HCT116 (cell line): ENCODE measurements around the gene AFDN. TPM values are rescaled to one million over a fixed set of nuclear protein-coding genes. Genes with fewer than 3 reads are reported as not detected.

ENCODE experiments used
- ATAC-seq: fragments of 200-7000 bp; cut with Tn5 transposase; 2 replicates; pipeline ENCODE4 v1.9.1; 2020; ENCODE audit warnings: mild to moderate bottlenecking, moderate library complexity
- Bru-seq: library from RNA; stranded (reverse); fragments of 400-500 nt; gene quantifications from one replicate; lab custom pipeline; 2021; lab: Mats Ljungman, UMichigan
- BruChase-seq, 2 experiments: library from RNA; stranded (reverse); fragments of 400-500 nt; gene quantifications; one replicate each; lab custom pipeline; 2021; lab: Mats Ljungman, UMichigan
- BruUV-seq: library from RNA; stranded (reverse); fragments of 400-500 nt; replicated peaks from 2 replicates; lab custom pipeline; 2021; lab: Mats Ljungman, UMichigan
- CTCF ChIA-PET: fragments of 300-600 bp; sonication (Branson Sonifier 250); formaldehyde crosslinking; loops from one replicate; lab custom pipeline; 2021; ENCODE audit warnings: antibody characterized with exemption; lab: Charles Lee
- POLR2A ChIA-PET: fragments of 300-600, 350-600 bp; sonication (Branson Sonifier 250); formaldehyde crosslinking; loops from one replicate; lab custom pipeline; 2021; ENCODE audit warnings: antibody characterized with exemption; lab: Charles Lee
- RAD21 ChIA-PET, 2 experiments: fragments of 300-600 bp; sonication (Branson Sonifier 250); formaldehyde crosslinking; loops; one replicate each; lab custom pipeline; 2023; ENCODE audit warnings: low total read pairs in 2 of 2; ENCODE audit not compliant: uncharacterized antibody in 2 of 2, unreplicated experiment in 2 of 2, low non-redundant PET in 1 of 2; lab: Charles Lee
- DNase-seq: peaks from one replicate; pipeline ENCODE4 v3.0.0-alpha.2; 2010; ENCODE audit warnings: low read depth, low spot score
- H2AFZ ChIP-seq: fragments of 200-600 bp; shearing (Covaris generic), sonication (generic); 2 replicates; pipeline ENCODE4 v1.6.1; 2017; ENCODE audit warnings: low read depth, mixed run types, mixed read lengths, antibody characterized with exemption, low read length; ENCODE audit not compliant: poor library complexity, severe bottlenecking
- H3K27ac ChIP-seq: 2 replicates; pipeline ENCODE4 v1.5.1; 2012; ENCODE audit warnings: low read depth, low read length
- H3K27me3 ChIP-seq: fragments of 200-600 bp; sonication (generic); 2 replicates; pipeline ENCODE4 v1.6.1; 2016; ENCODE audit warnings: mixed run types, low read length, mixed read lengths; ENCODE audit not compliant: insufficient read depth
- H3K36me3 ChIP-seq, 2 experiments: fragments of 200-500 bp in 1 of 2; fragments of 200-600 bp in 1 of 2; sonication (Bioruptor generic) in 1 of 2; sonication (generic) in 1 of 2; 2 replicates each; pipeline versions ENCODE4 v1.5.1 to v1.6.1; 2014 to 2016; ENCODE audit warnings: low read length in 2 of 2, inconsistent platforms in 1 of 2, mixed read lengths in 1 of 2, mixed run types in 1 of 2; ENCODE audit not compliant: insufficient read depth in 2 of 2, control insufficient read depth in 1 of 2
- H3K4me1 ChIP-seq, 2 experiments: fragments of 200-600 bp in 1 of 2; sonication (generic) in 1 of 2; 2 replicates each; pipeline versions ENCODE4 v1.5.1 to v1.6.1; 2012 to 2017; ENCODE audit warnings: low read length in 2 of 2, inconsistent platforms in 1 of 2, mild to moderate bottlenecking in 1 of 2, mixed read lengths in 1 of 2, mixed run types in 1 of 2, moderate library complexity in 1 of 2; ENCODE audit not compliant: insufficient read depth in 2 of 2, control insufficient read depth in 1 of 2
- H3K4me2 ChIP-seq: fragments of 200-600 bp; sonication (generic); 2 replicates; pipeline ENCODE4 v1.6.1; 2017; ENCODE audit warnings: mixed run types, low read length, mixed read lengths
- H3K4me3 ChIP-seq, 2 experiments: fragments of 200-600 bp in 1 of 2; sonication (generic) in 1 of 2; replicated peaks in 1 of 2; 2 replicates each; pipeline ENCODE4 v1.5.1; 2011 to 2016; ENCODE audit warnings: low read length in 2 of 2, control low read depth in 1 of 2, low read depth in 1 of 2, mild to moderate bottlenecking in 1 of 2, mixed read lengths in 1 of 2, mixed run types in 1 of 2
- H3K79me2 ChIP-seq: fragments of 200-600 bp; sonication (generic); 2 replicates; pipeline ENCODE4 v1.6.1; 2017; ENCODE audit warnings: mild to moderate bottlenecking, mixed run types, low read length, moderate library complexity, mixed read lengths; ENCODE audit not compliant: insufficient read depth
- H3K9ac ChIP-seq: fragments of 200-600 bp; sonication (generic); 2 replicates; pipeline ENCODE4 v1.6.1; 2016; ENCODE audit warnings: low read length, mixed read lengths
- H3K9me2 ChIP-seq: fragments of 200-600 bp; sonication (generic), shearing (Covaris generic); 2 replicates; pipeline ENCODE4 v1.6.1; 2017; ENCODE audit warnings: mixed run types, mild to moderate bottlenecking, moderate library complexity; ENCODE audit not compliant: insufficient read depth
- H3K9me3 ChIP-seq, 2 experiments: fragments of 200-500 bp in 1 of 2; fragments of 200-600 bp in 1 of 2; sonication (Bioruptor generic) in 1 of 2; sonication (generic) in 1 of 2; 2 replicates each; pipeline ENCODE4 v1.6.1; 2014 to 2017; ENCODE audit warnings: low read length in 2 of 2, mixed read lengths in 2 of 2, inconsistent platforms in 1 of 2, low read depth in 1 of 2, mild to moderate bottlenecking in 1 of 2, mixed run types in 1 of 2, moderate library complexity in 1 of 2; ENCODE audit not compliant: control insufficient read depth in 1 of 2, insufficient read depth in 1 of 2
- H4K20me1 ChIP-seq: fragments of 200-600 bp; sonication (generic), shearing (Covaris generic); 2 replicates; pipeline ENCODE4 v1.6.1; 2017; ENCODE audit warnings: mixed run types, mild to moderate bottlenecking, moderate library complexity; ENCODE audit not compliant: insufficient read depth
- POLR2A ChIP-seq: IDR thresholded peaks from 2 replicates; pipeline ENCODE4 v1.7.0; 2011; ENCODE audit warnings: borderline replicate concordance; ENCODE audit not compliant: insufficient read depth, insufficient read length; ENCODE audit errors: extremely low read depth
- POLR2AphosphoS5 ChIP-seq: IDR thresholded peaks from 2 replicates; pipeline ENCODE4 v1.6.1; 2011; ENCODE audit warnings: mild to moderate bottlenecking, low read depth, low read length, moderate library complexity
- ZFX ChIP-seq: fragments of 450-650 bp; IDR thresholded peaks from 2 replicates; pipeline ENCODE4 v1.6.1; 2017
- ZNF274 ChIP-seq: fragments of 200-500 bp; sonication (Bioruptor generic); IDR thresholded peaks from 2 replicates; pipeline ENCODE4 v1.6.1; 2014; ENCODE audit warnings: mild to moderate bottlenecking, low read depth, low read length, inconsistent platforms
- intact Hi-C: fragments of 100-400 bp; cut with micrococcal nuclease; formaldehyde crosslinking; loops from 2 replicates; pipeline ENCODE4 v1.10.0; 2022
- long read RNA-seq: library from polyadenylated mRNA; unstranded; transcript quantifications from one replicate; pipeline ENCODE4 v2.0.0, GENCODE V29; 2021; ENCODE audit not compliant: unreplicated experiment
- polyA plus RNA-seq: library from polyadenylated mRNA; unstranded; fragments of >200 nt; gene quantifications from 2 replicates; pipeline ENCODE4 v1.2.1, GENCODE V29; 2012; ENCODE audit warnings: missing spikeins
- total RNA-seq: library from RNA; stranded (reverse); gene quantifications from one replicate; pipeline ENCODE4 v1.2.1, GENCODE V29; 2021; ENCODE audit not compliant: unreplicated experiment
- TF ChIP-seq, protein P1 (sequence below): IDR thresholded peaks from 2 replicates; pipeline ENCODE4 v1.6.1; 2012; ENCODE audit warnings: low read depth

Gene AFDN, protein sequence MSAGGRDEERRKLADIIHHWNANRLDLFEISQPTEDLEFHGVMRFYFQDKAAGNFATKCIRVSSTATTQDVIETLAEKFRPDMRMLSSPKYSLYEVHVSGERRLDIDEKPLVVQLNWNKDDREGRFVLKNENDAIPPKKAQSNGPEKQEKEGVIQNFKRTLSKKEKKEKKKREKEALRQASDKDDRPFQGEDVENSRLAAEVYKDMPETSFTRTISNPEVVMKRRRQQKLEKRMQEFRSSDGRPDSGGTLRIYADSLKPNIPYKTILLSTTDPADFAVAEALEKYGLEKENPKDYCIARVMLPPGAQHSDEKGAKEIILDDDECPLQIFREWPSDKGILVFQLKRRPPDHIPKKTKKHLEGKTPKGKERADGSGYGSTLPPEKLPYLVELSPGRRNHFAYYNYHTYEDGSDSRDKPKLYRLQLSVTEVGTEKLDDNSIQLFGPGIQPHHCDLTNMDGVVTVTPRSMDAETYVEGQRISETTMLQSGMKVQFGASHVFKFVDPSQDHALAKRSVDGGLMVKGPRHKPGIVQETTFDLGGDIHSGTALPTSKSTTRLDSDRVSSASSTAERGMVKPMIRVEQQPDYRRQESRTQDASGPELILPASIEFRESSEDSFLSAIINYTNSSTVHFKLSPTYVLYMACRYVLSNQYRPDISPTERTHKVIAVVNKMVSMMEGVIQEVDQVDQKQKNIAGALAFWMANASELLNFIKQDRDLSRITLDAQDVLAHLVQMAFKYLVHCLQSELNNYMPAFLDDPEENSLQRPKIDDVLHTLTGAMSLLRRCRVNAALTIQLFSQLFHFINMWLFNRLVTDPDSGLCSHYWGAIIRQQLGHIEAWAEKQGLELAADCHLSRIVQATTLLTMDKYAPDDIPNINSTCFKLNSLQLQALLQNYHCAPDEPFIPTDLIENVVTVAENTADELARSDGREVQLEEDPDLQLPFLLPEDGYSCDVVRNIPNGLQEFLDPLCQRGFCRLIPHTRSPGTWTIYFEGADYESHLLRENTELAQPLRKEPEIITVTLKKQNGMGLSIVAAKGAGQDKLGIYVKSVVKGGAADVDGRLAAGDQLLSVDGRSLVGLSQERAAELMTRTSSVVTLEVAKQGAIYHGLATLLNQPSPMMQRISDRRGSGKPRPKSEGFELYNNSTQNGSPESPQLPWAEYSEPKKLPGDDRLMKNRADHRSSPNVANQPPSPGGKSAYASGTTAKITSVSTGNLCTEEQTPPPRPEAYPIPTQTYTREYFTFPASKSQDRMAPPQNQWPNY (N-terminal part only)
- total RNA-seq: 59.4 TPM
- 31.2 and 32.9 TPM in 2 replicates for polyA plus RNA-seq
- percentile 87 among the genes with signal in this experiment for Bru-seq, nascent RNA
- BruChase-seq, experiment 1, labeled RNA remaining after a 6-hour chase: percentile 84 among the genes with signal in this experiment
- BruChase-seq, experiment 2, labeled RNA remaining after a 2-hour chase: percentile 86 among the genes with signal in this experiment
- long read RNA-seq, partial matches to known transcripts: 30 of 40 reads
- long read RNA-seq, other reads (novel, unspliced or antisense): 5 of 40 reads

GRCh38 chr6:167826896-167827582 is at the start of gene AFDN:
AFDN (plus strand) TSS chr6:167826911; CDS start chr6:167827133, 222 bp downstream.
- H3K27ac ChIP-seq: peak within 1 kb of the TSS; percentile 77
- peak within 1 kb of the TSS; percentile 75 for H2AFZ ChIP-seq
- H3K9ac ChIP-seq: peak within 1 kb of the TSS; percentile 66
- intact Hi-C loops: no loop called here
- CTCF ChIA-PET: no interaction called here
- peak; percentile 56 for ATAC-seq
- no peak for DNase-seq
- peaks cover 14 to 52% of the 10 kb centered on the region in 2 experiments for H3K4me1 ChIP-seq
- H3K4me3 ChIP-seq: peak within 1 kb of the TSS; percentile 71 to 81
- no TSS peak for BruUV-seq
- RAD21 ChIA-PET: no interaction called here
- no peaks in the 10 kb centered on the region for H3K9me3 ChIP-seq
- peaks cover 23% of the 10 kb centered on the region for H4K20me1 ChIP-seq
- no peaks in the 10 kb centered on the region for H3K9me2 ChIP-seq
- POLR2A ChIA-PET: no interaction called here
- H3K36me3 ChIP-seq: no peaks in the 10 kb centered on the region
- peak within 1 kb of the TSS; percentile 98 for H3K4me2 ChIP-seq
- TF ChIP-seq, protein P1, sequence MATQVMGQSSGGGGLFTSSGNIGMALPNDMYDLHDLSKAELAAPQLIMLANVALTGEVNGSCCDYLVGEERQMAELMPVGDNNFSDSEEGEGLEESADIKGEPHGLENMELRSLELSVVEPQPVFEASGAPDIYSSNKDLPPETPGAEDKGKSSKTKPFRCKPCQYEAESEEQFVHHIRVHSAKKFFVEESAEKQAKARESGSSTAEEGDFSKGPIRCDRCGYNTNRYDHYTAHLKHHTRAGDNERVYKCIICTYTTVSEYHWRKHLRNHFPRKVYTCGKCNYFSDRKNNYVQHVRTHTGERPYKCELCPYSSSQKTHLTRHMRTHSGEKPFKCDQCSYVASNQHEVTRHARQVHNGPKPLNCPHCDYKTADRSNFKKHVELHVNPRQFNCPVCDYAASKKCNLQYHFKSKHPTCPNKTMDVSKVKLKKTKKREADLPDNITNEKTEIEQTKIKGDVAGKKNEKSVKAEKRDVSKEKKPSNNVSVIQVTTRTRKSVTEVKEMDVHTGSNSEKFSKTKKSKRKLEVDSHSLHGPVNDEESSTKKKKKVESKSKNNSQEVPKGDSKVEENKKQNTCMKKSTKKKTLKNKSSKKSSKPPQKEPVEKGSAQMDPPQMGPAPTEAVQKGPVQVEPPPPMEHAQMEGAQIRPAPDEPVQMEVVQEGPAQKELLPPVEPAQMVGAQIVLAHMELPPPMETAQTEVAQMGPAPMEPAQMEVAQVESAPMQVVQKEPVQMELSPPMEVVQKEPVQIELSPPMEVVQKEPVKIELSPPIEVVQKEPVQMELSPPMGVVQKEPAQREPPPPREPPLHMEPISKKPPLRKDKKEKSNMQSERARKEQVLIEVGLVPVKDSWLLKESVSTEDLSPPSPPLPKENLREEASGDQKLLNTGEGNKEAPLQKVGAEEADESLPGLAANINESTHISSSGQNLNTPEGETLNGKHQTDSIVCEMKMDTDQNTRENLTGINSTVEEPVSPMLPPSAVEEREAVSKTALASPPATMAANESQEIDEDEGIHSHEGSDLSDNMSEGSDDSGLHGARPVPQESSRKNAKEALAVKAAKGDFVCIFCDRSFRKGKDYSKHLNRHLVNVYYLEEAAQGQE: no peak
- peak; percentile 51 for TF ChIP-seq POLR2A
- TF ChIP-seq ZNF274: no peak
- peak; percentile 8; the same call in 1 of the 2 replicates for TF ChIP-seq POLR2AphosphoS5
- TF ChIP-seq ZFX: peak; percentile 40
- peaks cover 46% of the 10 kb centered on the region for H3K79me2 ChIP-seq
- no peaks in the 10 kb centered on the region for H3K27me3 ChIP-seq
